MM.1S (cell line): ENCODE data around the gene ZNF546.

Experiments used
- CTCF ChIP-seq: fragments of 300-600 bp; sonication (generic); IDR thresholded peaks from 2 replicates; pipeline ENCODE4 v1.5.1; 2016; ENCODE audit warnings: antibody characterized with exemption, low read length, mixed read lengths
- EZH2 ChIP-seq: fragments of 300-600 bp; sonication (generic); optimal IDR thresholded peaks from 2 replicates; pipeline ENCODE3; 2017; ENCODE audit warnings: low read depth, mild to moderate bottlenecking, antibody characterized with exemption, low read length, mixed read lengths

DNA sequence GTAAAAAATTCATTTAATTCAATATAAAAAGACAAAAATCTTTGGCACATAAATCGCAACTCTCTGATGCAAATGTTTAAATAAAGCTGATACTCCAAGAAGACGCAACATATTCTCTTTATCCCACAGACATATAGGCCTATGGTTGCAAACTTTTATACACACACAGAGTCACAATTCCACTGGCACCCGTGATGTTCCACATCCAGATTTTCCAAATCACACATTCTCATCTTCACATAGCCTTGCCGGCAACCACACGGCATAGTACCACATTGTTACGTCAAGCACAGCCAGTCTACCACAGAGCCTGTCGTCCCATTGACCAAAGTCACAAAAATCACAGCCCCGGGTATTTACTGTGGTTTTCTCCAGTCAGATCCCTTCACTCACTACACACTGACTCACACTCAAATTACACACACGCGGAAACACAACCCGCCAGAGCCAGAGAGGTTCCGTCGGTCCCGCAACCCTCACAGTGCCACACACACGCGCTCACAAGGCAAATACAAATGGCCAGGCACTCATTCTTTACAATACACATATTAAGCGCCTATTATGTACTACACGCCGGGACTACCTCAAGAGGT lies 546 bp upstream of the ZNF546 start:
- TF ChIP-seq CTCF = no peak
- TF ChIP-seq EZH2 = no peak
